Activated CD8-positive, alpha-beta T cell treated with anti-CD3 and anti-CD28 coated beads for 36 hours (primary cell): ENCODE results near the gene KLK5. TPM values are rescaled to one million over a fixed set of nuclear protein-coding genes. Genes with fewer than 3 reads are reported as not detected.

Experiments used
- ATAC-seq: fragments of 200-7000 bp; cut with Tn5 transposase; one replicate; pipeline ENCODE4 v1.10.0; 2021; ENCODE audit warnings: mild to moderate bottlenecking, moderate library complexity
- CTCF ChIA-PET: fragments of 350-600 bp; sonication (Branson Sonifier 250); formaldehyde crosslinking; loops from one replicate; lab custom pipeline; 2021; ENCODE audit warnings: antibody characterized with exemption; lab: Charles Lee
- POLR2A ChIA-PET: fragments of 350-600 bp; sonication (Branson Sonifier 250); formaldehyde crosslinking; loops from one replicate; lab custom pipeline; 2021; ENCODE audit warnings: antibody characterized with exemption; lab: Charles Lee
- DNase-seq: peaks from one replicate; pipeline ENCODE4 v3.0.0-alpha.2; 2020
- H3K27ac Mint-ChIP-seq: one replicate; pipeline ENCODE4 v1.8.0; 2021; ENCODE audit warnings: mild to moderate bottlenecking, mixed read lengths
- H3K27me3 Mint-ChIP-seq: one replicate; pipeline ENCODE4 v1.8.0; 2021; ENCODE audit warnings: mixed read lengths
- H3K36me3 Mint-ChIP-seq: one replicate; pipeline ENCODE4 v1.8.0; 2021; ENCODE audit warnings: low read depth, mixed read lengths
- H3K4me1 Mint-ChIP-seq: one replicate; pipeline ENCODE4 v1.8.0; 2021; ENCODE audit warnings: low read depth, mixed read lengths
- H3K4me3 Mint-ChIP-seq: one replicate; pipeline ENCODE4 v1.8.0; 2021; ENCODE audit warnings: mild to moderate bottlenecking, moderate library complexity, mixed read lengths
- H3K9me3 Mint-ChIP-seq: one replicate; pipeline ENCODE4 v1.8.0; 2021; ENCODE audit warnings: mixed read lengths
- intact Hi-C: fragments of 100-400 bp; cut with micrococcal nuclease; formaldehyde crosslinking; loops from one replicate; pipeline ENCODE4 v1.10.0; 2022
- total RNA-seq, 2 experiments: library from RNA; stranded (reverse); gene quantifications; one replicate each; pipeline ENCODE4 v1.2.3, GENCODE V29; 2021
- TF ChIP-seq, protein P1 (sequence below): fragments of 200-600 bp; IDR thresholded peaks from one replicate; pipeline ENCODE4 v1.8.0; 2022; ENCODE audit warnings: antibody characterized with exemption, mild to moderate bottlenecking

The KLK5 gene
- total RNA-seq, 2 experiments from 2014 or later, result not detected

DNA sequence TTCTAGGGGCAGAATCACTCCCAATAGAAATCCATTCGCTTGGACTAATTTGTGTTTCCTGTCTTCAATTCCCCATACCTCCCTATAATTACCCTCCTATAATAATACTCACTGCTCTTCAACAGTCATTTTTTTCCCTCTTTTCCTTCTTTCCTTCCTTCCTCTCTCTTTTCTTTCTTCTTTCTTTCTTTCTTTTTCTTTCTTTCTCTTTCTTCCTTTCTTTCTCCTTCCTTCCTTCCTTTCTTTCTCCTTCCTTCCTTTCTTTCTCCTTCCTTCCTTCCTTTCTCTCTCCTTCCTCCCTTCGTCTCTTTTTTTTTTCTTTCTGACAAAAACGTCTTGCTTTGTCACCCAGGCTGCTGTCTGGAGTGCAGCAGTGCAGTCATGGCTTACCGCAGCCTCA, 8.0 kb downstream of the KLK5 start:
- CTCF ChIA-PET, result interaction anchor here (1.2 kb wide), 1 partner anchor 23 kb away, joined by 3 read pairs; no protein-coding TSS in a partner anchor
- intact Hi-C loops, result no loop called here

DNA sequence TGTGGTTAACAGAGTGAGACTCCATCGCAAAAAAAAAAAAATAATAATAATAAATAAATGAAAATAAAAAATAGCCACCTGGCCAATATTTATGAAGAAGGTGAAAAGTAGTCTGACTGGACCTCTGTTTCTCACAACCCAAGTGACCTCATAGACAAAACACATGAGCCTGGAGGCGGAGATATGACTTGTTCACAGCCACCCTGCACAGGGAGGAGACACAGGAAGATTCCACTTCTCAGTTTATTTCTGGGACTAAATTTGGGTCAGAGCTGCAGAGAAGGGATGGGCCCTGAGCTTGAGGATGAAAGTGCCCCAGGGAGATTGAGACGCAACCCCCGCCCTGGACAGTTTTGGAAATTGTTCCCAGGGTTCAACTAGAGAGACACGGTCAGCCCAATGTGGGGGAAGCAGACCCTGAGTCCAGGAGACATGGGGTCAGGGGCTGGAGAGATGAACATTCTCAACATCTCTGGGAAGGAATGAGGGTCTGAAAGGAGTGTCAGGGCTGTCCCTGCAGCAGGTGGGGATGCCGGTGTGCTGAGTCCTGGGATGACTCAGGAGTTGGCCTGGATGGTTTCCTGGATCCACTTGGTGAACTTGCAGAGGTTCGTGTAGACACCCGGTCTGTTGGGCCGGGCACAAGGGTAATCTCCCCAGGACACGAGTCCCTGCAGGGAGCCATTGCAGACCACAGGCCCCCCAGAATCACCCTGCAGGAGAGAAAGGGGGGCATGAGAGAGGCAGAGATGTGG, 9.6 kb downstream of the KLK5 start:
- DNase-seq, result no peak
- intact Hi-C loops, result no loop called here
- no peak overlapping the region for H3K27ac Mint-ChIP-seq
- no peak for ATAC-seq
- ChIA-PET CTCF (no interaction called here), POLR2A (no interaction called here)
- no peaks in the 10 kb centered on the region for H3K36me3 Mint-ChIP-seq
- TF ChIP-seq, protein P1, sequence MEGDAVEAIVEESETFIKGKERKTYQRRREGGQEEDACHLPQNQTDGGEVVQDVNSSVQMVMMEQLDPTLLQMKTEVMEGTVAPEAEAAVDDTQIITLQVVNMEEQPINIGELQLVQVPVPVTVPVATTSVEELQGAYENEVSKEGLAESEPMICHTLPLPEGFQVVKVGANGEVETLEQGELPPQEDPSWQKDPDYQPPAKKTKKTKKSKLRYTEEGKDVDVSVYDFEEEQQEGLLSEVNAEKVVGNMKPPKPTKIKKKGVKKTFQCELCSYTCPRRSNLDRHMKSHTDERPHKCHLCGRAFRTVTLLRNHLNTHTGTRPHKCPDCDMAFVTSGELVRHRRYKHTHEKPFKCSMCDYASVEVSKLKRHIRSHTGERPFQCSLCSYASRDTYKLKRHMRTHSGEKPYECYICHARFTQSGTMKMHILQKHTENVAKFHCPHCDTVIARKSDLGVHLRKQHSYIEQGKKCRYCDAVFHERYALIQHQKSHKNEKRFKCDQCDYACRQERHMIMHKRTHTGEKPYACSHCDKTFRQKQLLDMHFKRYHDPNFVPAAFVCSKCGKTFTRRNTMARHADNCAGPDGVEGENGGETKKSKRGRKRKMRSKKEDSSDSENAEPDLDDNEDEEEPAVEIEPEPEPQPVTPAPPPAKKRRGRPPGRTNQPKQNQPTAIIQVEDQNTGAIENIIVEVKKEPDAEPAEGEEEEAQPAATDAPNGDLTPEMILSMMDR, result no peak
- no peaks in the 10 kb centered on the region for H3K4me1 Mint-ChIP-seq
- H3K27me3 Mint-ChIP-seq, result peaks cover 21% of the 10 kb centered on the region
- H3K4me3 Mint-ChIP-seq, result no peak overlapping the region
- peaks cover 2% of the 10 kb centered on the region for H3K9me3 Mint-ChIP-seq

More for the DNA sequence above, 8.0 kb downstream of the KLK5 start:
- no peak overlapping the region for H3K4me3 Mint-ChIP-seq
- no peak for DNase-seq
- POLR2A ChIA-PET, result no interaction called here
- peaks cover 2% of the 10 kb centered on the region for H3K9me3 Mint-ChIP-seq
- peaks cover 26% of the 10 kb centered on the region for H3K27me3 Mint-ChIP-seq
- H3K27ac Mint-ChIP-seq, result no peak overlapping the region
- no peak for ATAC-seq
- H3K4me1 Mint-ChIP-seq, result no peaks in the 10 kb centered on the region
- TF ChIP-seq, protein P1, result no peak
- no peaks in the 10 kb centered on the region for H3K36me3 Mint-ChIP-seq

GRCh38 chr19:50939596-50939995, 13.2 kb downstream of the KLK5 start:
- CTCF ChIA-PET, result interaction anchor here (0.7 kb wide), 1 partner anchor 18 kb away, joined by 4 read pairs; no protein-coding TSS in a partner anchor
- Mint-ChIP-seq H3K27me3 (peaks cover 28% of the 10 kb centered on the region), H3K27ac (no peak overlapping the region), H3K9me3 (peaks cover 2% of the 10 kb centered on the region), H3K4me3 (no peak overlapping the region), H3K4me1 (no peaks in the 10 kb centered on the region), H3K36me3 (no peaks in the 10 kb centered on the region)
- DNase-seq (no peak), ATAC-seq (no peak)
- POLR2A ChIA-PET, result no interaction called here
- TF ChIP-seq, protein P1, result no peak
- intact Hi-C loops, result no loop called here

DNA sequence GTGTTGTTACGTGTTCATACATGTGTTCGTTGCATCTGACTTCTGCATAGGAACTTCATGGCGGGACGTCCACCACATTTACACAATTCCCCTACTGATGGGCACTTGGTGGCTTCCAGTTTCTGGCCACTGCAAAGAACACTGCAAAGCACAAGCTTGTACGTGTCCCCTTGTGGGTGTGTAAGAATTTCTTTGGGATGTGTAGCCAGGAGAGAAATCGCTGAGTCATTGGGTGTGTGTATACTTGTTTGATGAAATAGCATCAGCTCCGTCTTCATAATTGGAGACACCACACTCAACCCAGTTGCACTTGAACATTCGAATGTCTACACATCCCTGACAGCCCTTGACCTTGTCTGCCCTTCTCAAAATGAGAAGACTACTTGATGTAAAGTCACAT, 19.2 kb downstream of the KLK5 start:
- DNase-seq, result no peak
- ATAC-seq, result no peak
- H3K9me3 Mint-ChIP-seq, result no peaks in the 10 kb centered on the region
- H3K36me3 Mint-ChIP-seq, result no peaks in the 10 kb centered on the region
- intact Hi-C loops, result no loop called here
- TF ChIP-seq, protein P1, result no peak
- ChIA-PET POLR2A (no interaction called here), CTCF (interaction anchor here (1.1 to 4.4 kb wide), 2 partner anchors 11 to 161 kb away, joined by 5 to 26 read pairs; no protein-coding TSS in a partner anchor)
- H3K4me3 Mint-ChIP-seq, result no peak overlapping the region
- no peaks in the 10 kb centered on the region for H3K4me1 Mint-ChIP-seq
- no peak overlapping the region for H3K27ac Mint-ChIP-seq
- peaks cover 35% of the 10 kb centered on the region for H3K27me3 Mint-ChIP-seq

DNA sequence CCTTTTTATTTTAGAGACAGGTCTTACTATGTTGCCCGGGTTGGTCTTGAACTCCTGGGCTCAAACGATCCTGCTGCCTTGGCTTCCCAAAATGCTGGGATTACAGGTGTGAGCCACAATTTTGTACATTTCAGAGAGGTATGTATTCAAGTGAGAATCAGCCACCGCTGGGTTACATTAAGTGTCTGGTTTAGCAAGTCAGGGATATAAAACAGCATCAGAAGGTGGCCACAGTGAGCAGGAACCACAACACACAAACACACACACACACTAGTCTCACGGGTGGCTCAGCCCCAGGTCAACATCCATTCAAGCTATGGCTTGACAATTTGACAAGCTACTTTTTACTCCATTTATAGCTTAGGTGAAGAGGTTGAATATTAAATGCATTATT, 20.2 kb downstream of the KLK5 start:
- CTCF ChIA-PET, result interaction anchor here (1.1 to 4.4 kb wide), 2 partner anchors 10 to 162 kb away, joined by 5 to 26 read pairs; no protein-coding TSS in a partner anchor
- Mint-ChIP-seq H3K27ac (no peak overlapping the region), H3K27me3 (peaks cover 35% of the 10 kb centered on the region), H3K4me3 (no peak overlapping the region), H3K9me3 (no peaks in the 10 kb centered on the region), H3K36me3 (no peaks in the 10 kb centered on the region), H3K4me1 (no peaks in the 10 kb centered on the region)
- intact Hi-C loops, result no loop called here
- TF ChIP-seq, protein P1, result no peak
- POLR2A ChIA-PET, result no interaction called here
- no peak for DNase-seq
- no peak for ATAC-seq
